Astrocyte of the cerebellum (primary cell): ENCODE results near the gene TIMM17A.
"Not testable (repeated sequence)": the region's sequence is repeated elsewhere in the genome, so short reads cannot be mapped to it uniquely, and the experiment has no call there.

ENCODE experiments used
- DNase-seq: peaks from one replicate; pipeline ENCODE4 v3.0.0-alpha.2; 2011; ENCODE audit warnings: low read depth
- H3K4me3 ChIP-seq: 2 replicates; pipeline ENCODE4 v1.5.1; 2011; ENCODE audit warnings: mild to moderate bottlenecking, low read depth, low read length, moderate library complexity
- in situ Hi-C: cut with HindIII; loops from 2 replicates; pipeline ENCODE4 v1.10.0; 2017; ENCODE audit warnings: low sequenced_read_pairs
- TF ChIP-seq, protein P1 (sequence below): IDR thresholded peaks from 2 replicates; pipeline ENCODE4 v1.5.1; 2012; ENCODE audit warnings: low read length, low read depth, moderate library complexity, mild to moderate bottlenecking; ENCODE audit errors: missing control alignments

The TIMM17A gene

DNA sequence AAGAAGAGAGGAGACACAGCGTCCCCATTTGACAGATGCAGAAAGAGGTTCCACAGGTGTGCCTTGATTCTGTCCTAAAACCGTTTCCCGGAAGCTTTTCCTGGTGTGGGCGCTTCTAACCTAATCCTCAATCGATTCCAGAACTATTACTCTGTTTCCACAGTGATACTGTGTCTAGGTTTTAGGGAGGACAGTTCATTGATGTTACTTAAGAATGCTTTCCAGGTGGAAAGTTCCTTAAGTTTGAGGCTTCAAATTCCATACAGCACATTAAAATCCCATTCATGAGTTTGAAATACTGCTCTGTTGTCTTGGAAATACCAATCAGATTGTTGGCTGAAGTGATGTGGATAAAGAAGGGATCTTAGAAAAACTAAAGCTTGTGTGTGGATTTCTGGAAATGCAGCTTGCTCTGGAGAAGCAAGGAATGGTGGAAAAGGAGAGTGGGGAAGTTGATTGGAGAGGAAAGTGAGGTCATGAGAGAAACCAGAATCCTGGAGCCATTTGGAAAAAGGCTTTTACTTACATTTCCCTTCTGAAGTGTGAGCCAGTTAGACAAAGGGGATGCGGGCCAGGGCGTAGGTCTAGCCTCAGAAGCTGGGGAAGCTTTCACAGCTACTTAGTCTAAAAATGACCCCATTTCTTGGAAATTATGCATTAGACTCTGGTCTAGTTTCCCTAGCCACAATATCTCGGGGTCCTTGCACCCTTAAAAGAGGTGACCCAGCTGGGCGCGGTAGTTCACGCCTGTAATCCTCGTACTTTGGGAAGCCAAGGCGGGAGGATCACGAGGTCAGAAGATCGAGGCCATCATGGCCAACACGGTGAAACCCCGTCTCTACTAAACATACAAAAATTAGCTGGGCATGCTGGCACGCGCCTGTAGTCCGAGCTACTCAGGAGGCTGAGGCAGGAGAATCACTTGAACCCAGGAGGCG lies 61.8 kb downstream of the TIMM17A start:
- in situ Hi-C loops: no loop called here
- H3K4me3 ChIP-seq: no peak overlapping the region
- TF ChIP-seq, protein P1, sequence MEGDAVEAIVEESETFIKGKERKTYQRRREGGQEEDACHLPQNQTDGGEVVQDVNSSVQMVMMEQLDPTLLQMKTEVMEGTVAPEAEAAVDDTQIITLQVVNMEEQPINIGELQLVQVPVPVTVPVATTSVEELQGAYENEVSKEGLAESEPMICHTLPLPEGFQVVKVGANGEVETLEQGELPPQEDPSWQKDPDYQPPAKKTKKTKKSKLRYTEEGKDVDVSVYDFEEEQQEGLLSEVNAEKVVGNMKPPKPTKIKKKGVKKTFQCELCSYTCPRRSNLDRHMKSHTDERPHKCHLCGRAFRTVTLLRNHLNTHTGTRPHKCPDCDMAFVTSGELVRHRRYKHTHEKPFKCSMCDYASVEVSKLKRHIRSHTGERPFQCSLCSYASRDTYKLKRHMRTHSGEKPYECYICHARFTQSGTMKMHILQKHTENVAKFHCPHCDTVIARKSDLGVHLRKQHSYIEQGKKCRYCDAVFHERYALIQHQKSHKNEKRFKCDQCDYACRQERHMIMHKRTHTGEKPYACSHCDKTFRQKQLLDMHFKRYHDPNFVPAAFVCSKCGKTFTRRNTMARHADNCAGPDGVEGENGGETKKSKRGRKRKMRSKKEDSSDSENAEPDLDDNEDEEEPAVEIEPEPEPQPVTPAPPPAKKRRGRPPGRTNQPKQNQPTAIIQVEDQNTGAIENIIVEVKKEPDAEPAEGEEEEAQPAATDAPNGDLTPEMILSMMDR: no peak
- DNase-seq: no peak

DNA sequence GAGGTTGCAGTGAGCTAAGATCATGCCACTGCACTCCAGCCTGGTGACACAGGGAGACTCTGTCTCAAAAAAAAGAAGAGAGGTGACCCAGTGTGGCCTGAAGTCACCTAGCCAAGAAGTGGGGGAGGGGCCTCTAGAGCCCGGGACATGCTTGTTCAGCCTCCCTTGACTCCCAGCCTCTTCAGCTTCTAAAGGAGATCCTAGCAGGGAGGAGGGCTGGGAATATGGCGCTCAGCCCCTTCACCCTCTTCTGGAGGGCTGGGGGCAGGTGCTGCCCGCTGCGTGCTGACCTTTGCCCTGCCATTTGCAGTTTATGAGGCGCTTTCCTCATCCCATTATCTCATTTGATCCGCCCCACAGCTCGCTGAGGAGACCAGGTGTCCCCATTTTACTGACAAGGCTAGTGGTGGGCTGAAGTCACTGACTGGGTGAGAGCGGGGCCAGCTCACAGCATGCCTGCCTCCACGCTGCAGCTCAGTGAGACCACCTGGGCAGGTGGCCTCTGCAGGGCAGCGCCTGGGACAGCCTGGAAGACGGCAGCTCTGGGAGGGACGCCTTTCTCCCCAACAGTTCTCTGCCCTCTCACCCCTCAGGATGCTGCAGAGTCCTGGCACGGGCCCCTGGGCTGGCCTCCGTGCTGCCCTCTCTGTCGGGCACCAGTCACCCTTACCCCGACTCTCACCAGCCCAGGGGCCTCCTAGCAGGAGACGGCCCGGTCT lies 62.6 kb downstream of the TIMM17A start:
- in situ Hi-C loops: no loop called here
- DNase-seq: no peak
- H3K4me3 ChIP-seq: no peak overlapping the region
- TF ChIP-seq, protein P1: no peak

DNA sequence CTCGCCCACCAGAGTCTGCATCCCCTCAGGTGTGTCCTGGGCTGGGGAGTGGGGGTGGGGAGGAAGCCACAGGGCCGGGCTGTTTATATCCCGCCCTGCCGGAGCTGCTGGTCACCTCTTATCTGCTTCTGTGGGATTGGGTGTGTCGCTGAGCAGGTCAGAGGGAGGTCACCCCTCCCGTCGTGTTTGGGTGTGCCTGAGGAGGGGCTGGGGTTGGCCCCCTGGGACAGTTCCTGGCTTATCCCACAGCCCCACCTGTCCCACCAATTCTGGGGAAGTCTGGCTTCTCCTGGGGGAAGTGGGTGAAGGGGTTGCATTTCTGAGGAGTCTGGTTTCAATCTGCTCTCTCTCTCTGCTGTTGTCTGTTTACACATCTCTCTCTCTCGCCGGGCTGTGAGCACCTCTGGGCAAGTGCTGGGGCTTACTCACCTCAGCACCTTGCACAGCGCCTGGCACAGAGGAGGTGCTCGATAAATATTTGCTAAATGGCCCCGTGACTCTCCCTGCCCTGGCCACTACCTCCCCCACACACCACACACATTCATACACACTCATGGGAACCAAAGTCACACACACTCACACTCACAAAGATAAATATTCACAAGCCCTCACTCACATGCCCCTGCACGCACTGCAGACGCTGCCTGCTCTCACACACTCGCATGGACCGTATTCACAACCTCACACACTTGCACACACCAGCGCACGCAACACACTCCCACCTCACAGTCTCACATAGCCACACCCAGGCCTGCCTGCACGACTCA lies 63.3 kb downstream of the TIMM17A start:
- TF ChIP-seq, protein P1: no peak
- in situ Hi-C loops: no loop called here
- DNase-seq: no peak
- H3K4me3 ChIP-seq: no peak overlapping the region

DNA sequence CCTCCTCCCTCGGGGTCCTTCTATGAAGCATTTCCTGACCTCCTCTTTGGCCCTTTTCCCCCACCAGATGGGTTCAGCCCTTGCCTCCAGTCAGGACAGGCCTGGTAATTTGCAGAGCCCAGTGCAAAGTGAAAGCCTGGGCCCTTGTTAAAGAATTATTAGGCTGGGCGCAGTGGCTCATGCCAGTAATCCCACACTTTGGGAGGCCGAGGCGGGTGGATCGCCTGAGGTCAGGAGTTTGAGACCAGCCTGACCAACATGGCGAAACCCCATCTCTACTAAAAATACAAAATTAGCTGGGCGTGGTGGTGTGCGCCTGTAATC lies 63.9 kb downstream of the TIMM17A start:
- H3K4me3 ChIP-seq, DNase-seq, in situ Hi-C loops: not testable (repeated sequence)
